NB4 (cell line): Measurements from ENCODE around the gene B3GAT1.

Experiments
- DNase-seq: peaks from one replicate; pipeline ENCODE4 v3.0.0; 2010; ENCODE audit warnings: low read depth
- H3K4me3 ChIP-seq: one replicate; pipeline ENCODE4 v1.5.1; 2011; ENCODE audit warnings: mild to moderate bottlenecking, low read depth, low read length, moderate library complexity
- CTCF ChIP-seq: IDR thresholded peaks from one replicate; pipeline ENCODE4 v1.5.1; 2012; ENCODE audit warnings: low read depth, low read length
- MYC ChIP-seq: IDR thresholded peaks from 2 replicates; pipeline ENCODE4 v1.6.1; 2011; ENCODE audit warnings: low read depth, low read length
- POLR2A ChIP-seq: IDR thresholded peaks from 2 replicates; pipeline ENCODE4 v1.6.1; 2011; ENCODE audit warnings: mild to moderate bottlenecking; ENCODE audit not compliant: insufficient read length; ENCODE audit errors: extremely low read depth
- TF ChIP-seq, protein P1 (sequence below): IDR thresholded peaks from 2 replicates; pipeline ENCODE4 v1.6.1; 2011; ENCODE audit warnings: low read depth, low read length

B3GAT1 gene

GRCh38 chr11:134370526-134371435 lies 41.3 kb downstream of the B3GAT1 start:
- TF ChIP-seq, protein P1, sequence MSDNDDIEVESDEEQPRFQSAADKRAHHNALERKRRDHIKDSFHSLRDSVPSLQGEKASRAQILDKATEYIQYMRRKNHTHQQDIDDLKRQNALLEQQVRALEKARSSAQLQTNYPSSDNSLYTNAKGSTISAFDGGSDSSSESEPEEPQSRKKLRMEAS = no peak
- TF ChIP-seq MYC (no peak), CTCF (no peak), POLR2A (no peak)
- no peak for DNase-seq

GRCh38 chr11:134369656-134370525 lies 42.2 kb downstream of the B3GAT1 start:
- TF ChIP-seq POLR2A (no peak), CTCF (no peak), MYC (no peak)
- TF ChIP-seq, protein P1 = no peak
- DNase-seq = no peak
- no peak overlapping the region for H3K4me3 ChIP-seq

More at GRCh38 chr11:134370526-134371435, 41.3 kb downstream of the B3GAT1 start:
- H3K4me3 ChIP-seq = no peak overlapping the region

- no peak overlapping the region for H3K4me3 ChIP-seq
- no peak for DNase-seq
- TF ChIP-seq MYC = no peak
- no peak for TF ChIP-seq POLR2A
- TF ChIP-seq, protein P1 = no peak
- no peak for TF ChIP-seq CTCF
Measured at GRCh38 chr11:134367781-134368180, 44.3 kb downstream of the B3GAT1 start.

GRCh38 chr11:134366254-134366653 lies 45.8 kb downstream of the B3GAT1 start:
- no peak for DNase-seq
- H3K4me3 ChIP-seq = no peak overlapping the region
- no peak for TF ChIP-seq CTCF
- no peak for TF ChIP-seq MYC
- no peak for TF ChIP-seq POLR2A

DNA sequence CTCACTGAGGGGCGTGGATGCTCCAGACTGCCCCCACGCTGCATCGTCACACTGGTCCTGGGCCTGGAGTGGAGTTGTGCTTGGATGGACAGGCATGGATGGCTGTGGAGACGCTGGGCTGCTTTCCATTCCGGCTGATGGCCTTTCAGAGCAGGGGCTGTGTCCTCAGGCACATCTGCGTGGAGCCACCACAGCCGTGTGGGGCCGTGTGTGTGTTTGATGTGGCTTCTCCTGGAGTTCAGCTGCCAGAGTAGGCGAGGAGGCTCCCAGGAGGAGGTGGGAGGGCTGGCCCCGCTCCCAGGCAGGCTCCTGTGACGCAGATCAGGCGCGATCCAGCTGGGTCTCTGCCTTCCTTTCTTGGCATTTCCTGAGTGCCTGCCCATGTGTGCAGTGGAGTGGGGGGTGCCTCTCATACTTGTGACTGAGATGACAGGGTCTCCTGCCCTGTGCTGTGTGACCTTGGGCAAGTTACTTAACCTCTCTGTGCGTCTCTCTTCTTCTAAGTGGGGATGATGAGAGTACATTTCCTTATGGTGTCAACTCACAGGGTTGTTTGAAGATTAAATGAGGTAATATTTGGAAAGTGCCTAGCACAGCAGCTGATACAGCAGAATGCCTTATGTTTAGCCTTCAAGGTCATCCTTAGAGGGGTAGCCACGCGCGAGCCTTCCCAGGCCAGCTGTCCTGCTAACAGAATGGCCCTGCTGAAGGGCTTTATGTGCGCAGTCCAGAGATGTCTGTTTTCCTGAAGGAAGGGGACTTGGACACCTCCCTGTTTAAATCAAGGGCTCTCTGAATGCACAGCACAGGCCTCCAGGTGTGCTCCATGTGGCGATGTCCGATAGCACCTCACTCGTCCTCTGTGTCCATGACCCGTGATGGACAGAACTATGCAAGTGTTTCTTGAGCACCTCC lies 46.8 kb downstream of the B3GAT1 start:
- DNase-seq = no peak
- H3K4me3 ChIP-seq = no peak overlapping the region
- TF ChIP-seq, protein P1 = no peak
- no peak for TF ChIP-seq POLR2A
- no peak for TF ChIP-seq MYC
- TF ChIP-seq CTCF = no peak
